Omental fat pad (tissue), 4 donors: ENCODE measurements around the gene DLG5. TPM values are rescaled to one million over a fixed set of nuclear protein-coding genes. Genes with fewer than 3 reads are reported as not detected.
A peak's percentile ranks its signal among the peaks of the same experiment; 100 is the strongest.

Experiments
- ATAC-seq: fragments of 150-250 bp; one replicate; pipeline ENCODE4 v1.9.1; 2016; ENCODE audit warnings: mild to moderate bottlenecking, moderate library complexity; ENCODE audit not compliant: low FRiP score
- DNase-seq: peaks from one replicate; pipeline ENCODE4 v3.0.0-alpha.2; 2019; ENCODE audit warnings: low spot score
- CTCF ChIP-seq, 3 donors: fragments of 450-650 bp; IDR thresholded peaks; one replicate each; pipeline ENCODE4 v1.5.1; 2016 to 2017; ENCODE audit warnings: antibody characterized with exemption in 3 of 3, mild to moderate bottlenecking in 3 of 3, moderate library complexity in 2 of 3
- total RNA-seq, 4 donors: library from RNA; depleted of rRNA; stranded (reverse); fragments of >200 nt; gene quantifications; one replicate each; pipeline ENCODE4 v1.1.0, GENCODE V29; 2016

Gene DLG5
- total RNA-seq, 4 donors from 2014 or later = 28.1 to 42.7 (median 38.3) TPM

GRCh38 chr10:77922055-77922454, 4.5 kb downstream of the DLG5 start:
- DNase-seq (no peak), ATAC-seq (no peak)

GRCh38 chr10:77921395-77921794, 5.2 kb downstream of the DLG5 start:
- no peak for ATAC-seq
- DNase-seq = no peak

More at GRCh38 chr10:77922055-77922454, 4.5 kb downstream of the DLG5 start:
- no peak for TF ChIP-seq CTCF (IDR thresholded peaks at IDR 0.05)

GRCh38 chr10:77920495-77920894, 6.1 kb downstream of the DLG5 start:
- ATAC-seq = no peak
- no peak for DNase-seq
- TF ChIP-seq CTCF (IDR thresholded peaks at IDR 0.05) = no peak

More at GRCh38 chr10:77921395-77921794, 5.2 kb downstream of the DLG5 start:
- no peak for TF ChIP-seq CTCF (IDR thresholded peaks at IDR 0.05)

GRCh38 chr10:77919713-77920108, 6.8 kb downstream of the DLG5 start:
- ATAC-seq = peak; percentile 57
- DNase-seq = no peak
- no peak for TF ChIP-seq CTCF (IDR thresholded peaks at IDR 0.05)

GRCh38 chr10:77915319-77916105, 11.0 kb downstream of the DLG5 start:
- TF ChIP-seq CTCF (IDR thresholded peaks at IDR 0.05) = no peak
- DNase-seq = no peak
- no peak for ATAC-seq

- no peak for TF ChIP-seq CTCF (IDR thresholded peaks at IDR 0.05)
- ATAC-seq = no peak
- no peak for DNase-seq
Measured at GRCh38 chr10:77913090-77913489, 13.5 kb downstream of the DLG5 start.

- TF ChIP-seq CTCF (IDR thresholded peaks at IDR 0.05) = no peak
- no peak for ATAC-seq
Measured at GRCh38 chr10:77912576-77912975, 14.0 kb downstream of the DLG5 start.

More at GRCh38 chr10:77912576-77912975, 14.0 kb downstream of the DLG5 start:
- DNase-seq = no peak
